ENCODE data around the gene POGLUT2.

POGLUT2 gene

GRCh38 chr13:102817907-102818306 is 19.1 kb upstream of the POGLUT2 start:
- DNase-seq (no peak), ATAC-seq (replicated peaks) (no peak)
- Mint-ChIP-seq H3K36me3 (ENCODE audit: insufficient read depth) (peaks cover 17% of the 10 kb centered on the region), H3K9me3 (no peaks in the 10 kb centered on the region), H3K27me3 (no peaks in the 10 kb centered on the region), H3K4me1 (ENCODE audit: low read depth in 2 of 2) (peaks cover 4 to 6% of the 10 kb centered on the region in 2 donors), H3K27ac (no peak overlapping the region), H3K4me3 (no peak overlapping the region)

GRCh38 chr13:102817241-102817640 is 18.5 kb upstream of the POGLUT2 start:
- DNase-seq, result no peak
- ATAC-seq (replicated peaks), result no peak

GRCh38 chr13:102816708-102817107 is 17.9 kb upstream of the POGLUT2 start:
- H3K4me1 Mint-ChIP-seq (ENCODE audit: low read depth in 2 of 2), result peaks cover 4 to 14% of the 10 kb centered on the region in 2 donors
- ATAC-seq (replicated peaks) (no peak), DNase-seq (no peak)
- peaks cover 0 to 2% of the 10 kb centered on the region in 2 donors for H3K9me3 Mint-ChIP-seq
- H3K4me3 Mint-ChIP-seq, result no peak overlapping the region
- H3K27me3 Mint-ChIP-seq, result no peaks in the 10 kb centered on the region
- H3K36me3 Mint-ChIP-seq (ENCODE audit: insufficient read depth), result peaks cover 17% of the 10 kb centered on the region
- H3K27ac Mint-ChIP-seq, result no peak overlapping the region

More at GRCh38 chr13:102817241-102817640, 18.5 kb upstream of the POGLUT2 start:
- no peak overlapping the region for H3K4me3 Mint-ChIP-seq
- no peaks in the 10 kb centered on the region for H3K27me3 Mint-ChIP-seq
- H3K4me1 Mint-ChIP-seq (ENCODE audit: low read depth in 2 of 2), result peaks cover 4 to 10% of the 10 kb centered on the region in 2 donors
- H3K36me3 Mint-ChIP-seq (ENCODE audit: insufficient read depth), result peaks cover 17% of the 10 kb centered on the region
- H3K9me3 Mint-ChIP-seq, result no peaks in the 10 kb centered on the region
- H3K27ac Mint-ChIP-seq, result no peak overlapping the region

DNA sequence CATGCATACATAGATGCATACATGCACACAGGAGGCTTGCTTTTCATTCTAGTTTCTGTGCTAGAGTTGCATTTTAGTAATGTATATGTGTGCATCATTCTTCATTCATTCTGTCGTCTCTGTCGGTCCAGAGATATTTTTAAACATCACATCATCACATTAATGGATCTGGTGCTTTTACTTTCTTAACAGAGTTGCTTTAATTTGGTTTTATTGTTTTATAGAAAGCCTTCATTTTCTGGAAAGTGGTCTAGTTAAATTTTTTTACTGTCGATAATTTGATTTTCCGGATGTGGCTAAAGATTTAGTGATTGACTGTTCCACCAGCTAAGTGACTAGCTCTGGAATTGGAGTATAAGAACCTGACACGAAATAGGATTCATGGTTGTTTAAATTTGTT is 17.0 kb upstream of the POGLUT2 start:
- H3K36me3 Mint-ChIP-seq (ENCODE audit: insufficient read depth), result peaks cover 24% of the 10 kb centered on the region
- H3K4me3 Mint-ChIP-seq, result no peak overlapping the region
- H3K27me3 Mint-ChIP-seq, result no peaks in the 10 kb centered on the region
- H3K9me3 Mint-ChIP-seq, result peaks cover 0 to 2% of the 10 kb centered on the region in 2 donors
- no peak for DNase-seq
- no peak for ATAC-seq (replicated peaks)
- no peak overlapping the region for H3K27ac Mint-ChIP-seq
- peaks cover 4 to 14% of the 10 kb centered on the region in 2 donors for H3K4me1 Mint-ChIP-seq (ENCODE audit: low read depth in 2 of 2)

- no peak for ATAC-seq (replicated peaks)
- no peak for DNase-seq
- Mint-ChIP-seq H3K27ac (no peak overlapping the region), H3K4me3 (no peak overlapping the region), H3K4me1 (ENCODE audit: low read depth in 2 of 2) (peaks cover 6 to 14% of the 10 kb centered on the region in 2 donors), H3K27me3 (no peaks in the 10 kb centered on the region), H3K36me3 (ENCODE audit: insufficient read depth) (peaks cover 18% of the 10 kb centered on the region), H3K9me3 (peaks cover 0 to 2% of the 10 kb centered on the region in 2 donors)
Observed at GRCh38 chr13:102814793-102815192, 16.0 kb upstream of the POGLUT2 start.

DNA sequence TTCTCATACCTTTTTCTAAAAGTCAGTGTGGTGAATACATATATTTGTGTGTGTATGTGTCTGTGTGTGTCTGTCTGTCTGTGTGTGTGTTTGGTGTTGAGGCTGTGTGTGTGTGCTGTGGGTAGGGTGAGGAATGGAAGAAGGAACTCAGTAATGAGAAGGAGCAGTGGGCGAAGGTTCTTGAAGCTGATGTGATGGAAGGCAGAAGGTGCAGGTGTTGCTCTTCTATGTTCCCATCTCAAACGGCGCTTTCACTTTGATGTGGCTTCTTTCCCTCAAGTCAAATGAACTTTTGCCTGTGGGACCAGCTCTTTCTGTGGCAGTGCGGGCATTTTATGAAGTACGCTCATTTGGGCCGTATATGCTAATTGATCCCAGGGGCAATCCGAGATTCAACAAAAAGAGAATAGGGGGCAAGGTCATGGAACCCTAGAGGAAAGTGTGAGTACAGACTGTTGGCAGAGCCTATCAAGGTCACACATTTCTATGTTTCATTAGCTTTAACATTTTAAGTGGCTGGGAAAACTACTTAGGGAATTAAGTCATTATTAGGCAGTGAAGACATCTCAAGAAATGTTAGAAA is 15.3 kb upstream of the POGLUT2 start:
- H3K9me3 Mint-ChIP-seq, result peaks cover 0 to 2% of the 10 kb centered on the region in 2 donors
- H3K4me1 Mint-ChIP-seq (ENCODE audit: low read depth in 2 of 2), result peaks cover 6 to 14% of the 10 kb centered on the region in 2 donors
- H3K27ac Mint-ChIP-seq, result no peak overlapping the region
- no peaks in the 10 kb centered on the region for H3K27me3 Mint-ChIP-seq
- DNase-seq (no peak), ATAC-seq (replicated peaks) (no peak)
- peaks cover 18% of the 10 kb centered on the region for H3K36me3 Mint-ChIP-seq (ENCODE audit: insufficient read depth)
- H3K4me3 Mint-ChIP-seq, result no peak overlapping the region

GRCh38 chr13:102812611-102813287 is 14.0 kb upstream of the POGLUT2 start:
- Mint-ChIP-seq H3K4me1 (ENCODE audit: low read depth in 2 of 2) (peaks cover 6 to 20% of the 10 kb centered on the region in 2 donors), H3K4me3 (no peak overlapping the region), H3K9me3 (peaks cover 0 to 2% of the 10 kb centered on the region in 2 donors), H3K27me3 (no peaks in the 10 kb centered on the region), H3K27ac (no peak overlapping the region), H3K36me3 (ENCODE audit: insufficient read depth) (peaks cover 19% of the 10 kb centered on the region)
- DNase-seq (no peak), ATAC-seq (replicated peaks) (no peak)

- no peak overlapping the region for H3K4me3 Mint-ChIP-seq
- peaks cover 8 to 17% of the 10 kb centered on the region in 2 donors for H3K4me1 Mint-ChIP-seq (ENCODE audit: low read depth in 2 of 2)
- H3K9me3 Mint-ChIP-seq, result peaks cover 0 to 2% of the 10 kb centered on the region in 2 donors
- DNase-seq, result no peak
- H3K27ac Mint-ChIP-seq, result no peak overlapping the region
- H3K36me3 Mint-ChIP-seq (ENCODE audit: insufficient read depth), result peaks cover 15% of the 10 kb centered on the region
- ATAC-seq (replicated peaks), result no peak
- H3K27me3 Mint-ChIP-seq, result no peaks in the 10 kb centered on the region
Observed at GRCh38 chr13:102807699-102808098, 8.9 kb upstream of the POGLUT2 start.

- Mint-ChIP-seq H3K9me3 (no peaks in the 10 kb centered on the region), H3K4me3 (no peak overlapping the region), H3K27ac (no peak overlapping the region), H3K27me3 (no peaks in the 10 kb centered on the region), H3K4me1 (ENCODE audit: low read depth in 2 of 2) (peaks cover 13 to 20% of the 10 kb centered on the region in 2 donors), H3K36me3 (ENCODE audit: insufficient read depth) (peaks cover 7% of the 10 kb centered on the region)
- DNase-seq (no peak), ATAC-seq (replicated peaks) (no peak)
Observed at GRCh38 chr13:102805680-102806079, 6.9 kb upstream of the POGLUT2 start.

DNA sequence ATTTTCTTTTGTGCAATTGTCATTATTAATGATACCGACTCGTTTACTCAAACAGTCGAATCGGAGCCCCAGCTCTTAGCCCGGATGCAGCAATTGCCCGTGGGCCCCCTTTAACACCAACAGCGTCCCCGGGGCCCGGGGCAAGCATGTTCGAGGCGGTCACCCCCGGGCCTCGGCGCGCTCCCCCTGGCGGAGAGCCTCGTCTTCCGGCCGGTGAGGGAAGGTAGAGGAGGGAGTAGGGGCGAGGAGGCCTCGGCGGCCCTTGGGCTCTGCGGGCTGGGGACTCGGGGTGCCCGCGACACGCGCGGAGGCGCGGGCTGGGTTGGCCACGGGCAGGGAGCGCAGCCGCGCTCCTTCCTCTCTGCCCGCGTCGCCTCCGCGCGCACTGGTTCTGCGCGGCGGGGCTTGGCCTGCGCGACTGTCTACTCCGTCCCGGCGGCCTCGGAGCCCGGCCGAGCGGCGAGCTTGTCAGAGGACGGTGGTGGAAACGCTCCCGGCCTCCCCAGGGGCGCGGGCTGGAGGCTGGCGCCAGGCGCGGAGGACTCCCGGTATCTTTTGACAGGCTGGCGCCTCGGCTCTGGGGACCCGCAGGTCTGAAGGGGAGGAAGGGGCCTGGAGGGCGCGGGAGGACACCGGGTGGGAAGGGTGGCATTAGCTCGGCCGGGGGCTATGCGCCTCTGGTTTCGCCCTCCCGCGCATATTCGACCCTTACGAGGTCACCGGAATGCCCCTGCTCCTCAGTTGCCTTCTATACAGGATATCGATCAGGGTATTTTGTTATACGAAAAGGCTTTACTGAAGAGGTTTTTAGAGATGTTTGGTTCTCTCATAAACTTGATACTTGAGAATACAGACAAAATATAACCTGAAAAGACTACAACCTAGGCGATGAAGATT is 1.6 kb upstream of the POGLUT2 start:
- Mint-ChIP-seq H3K9me3 (no peaks in the 10 kb centered on the region), H3K27ac (peak overlapping the region; percentile 87 to 91), H3K4me1 (ENCODE audit: low read depth in 2 of 2) (peaks cover 16 to 24% of the 10 kb centered on the region in 2 donors), H3K27me3 (no peaks in the 10 kb centered on the region), H3K4me3 (peak overlapping the region; percentile 93 to 96), H3K36me3 (ENCODE audit: insufficient read depth) (peaks cover 9% of the 10 kb centered on the region)
- peak; percentile 81 for ATAC-seq (replicated peaks)
- peak; percentile 84 to 87 (median 86) for DNase-seq

GRCh38 chr13:102799426-102800144 is 809 bp upstream of the POGLUT2 start:
- DNase-seq (peak in 2 of 3 experiments; percentile 2 to 21), ATAC-seq (replicated peaks) (peak; percentile 2)

DNA sequence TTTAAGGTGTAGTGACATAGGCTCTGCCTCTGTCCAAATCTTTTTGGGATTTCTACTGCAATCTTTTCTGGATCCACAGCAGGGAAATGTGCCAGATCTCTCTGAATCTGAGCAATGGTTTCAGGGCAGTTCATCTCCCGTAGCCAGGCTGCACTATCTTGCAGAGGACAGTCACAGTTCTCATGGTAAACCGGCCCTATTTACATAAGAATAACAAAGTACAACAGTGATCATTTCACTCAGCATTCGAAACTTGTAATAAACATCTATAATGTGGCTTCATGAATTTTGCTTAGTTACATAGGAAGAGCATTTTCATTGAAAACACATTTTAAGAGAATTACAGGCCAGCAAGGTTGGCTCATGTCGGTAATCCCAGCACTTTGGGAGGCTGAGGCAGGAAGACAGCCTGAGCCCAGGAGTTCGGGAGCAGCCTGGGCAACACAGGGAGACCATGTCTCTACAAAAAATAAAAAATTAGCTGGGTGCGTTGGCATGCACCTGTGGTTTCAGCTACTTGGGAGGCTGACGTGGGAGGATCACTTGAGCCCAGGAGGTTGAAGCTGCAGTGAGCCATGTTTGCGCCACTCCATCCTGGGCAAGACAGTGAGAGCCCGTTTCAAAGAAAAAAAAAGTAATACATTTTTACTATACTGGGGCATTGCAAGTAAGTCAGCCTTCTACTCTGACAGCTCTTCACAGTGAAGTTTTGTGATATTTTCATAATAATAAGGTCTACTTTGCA is 5.0 kb downstream of the POGLUT2 start:
- Mint-ChIP-seq H3K4me3 (no peak overlapping the region), H3K4me1 (ENCODE audit: low read depth in 2 of 2) (peaks cover 2 to 6% of the 10 kb centered on the region in 2 donors), H3K36me3 (ENCODE audit: insufficient read depth) (peaks cover 7% of the 10 kb centered on the region), H3K27me3 (no peaks in the 10 kb centered on the region), H3K9me3 (no peaks in the 10 kb centered on the region), H3K27ac (no peak overlapping the region)
- no peak for ATAC-seq (replicated peaks)
- no peak for DNase-seq

More at GRCh38 chr13:102799426-102800144, 809 bp upstream of the POGLUT2 start:
- no peaks in the 10 kb centered on the region for H3K27me3 Mint-ChIP-seq
- peaks cover 8% of the 10 kb centered on the region for H3K36me3 Mint-ChIP-seq (ENCODE audit: insufficient read depth)
- peak overlapping the region; percentile 93 to 96 for H3K4me3 Mint-ChIP-seq
- H3K27ac Mint-ChIP-seq, result peak overlapping the region; percentile 87 to 91
- no peaks in the 10 kb centered on the region for H3K9me3 Mint-ChIP-seq
- H3K4me1 Mint-ChIP-seq (ENCODE audit: low read depth in 2 of 2), result peaks cover 16 to 24% of the 10 kb centered on the region in 2 donors

All from effector memory CD8-positive, alpha-beta T cell (primary cell).